Ovary (tissue), 9 donors: ENCODE results near the gene RBBP6. TPM values are rescaled to one million over a fixed set of nuclear protein-coding genes. Genes with fewer than 3 reads are reported as not detected.

Experiments
- DNase-seq, 5 donors: peaks; one replicate each; pipeline ENCODE4 v3.0.0-alpha.2; 2019 to 2020
- H3K27ac ChIP-seq, 2 donors: fragments of 200-600 bp; one replicate each; pipeline versions ENCODE4 v1.5.1 to v1.8.0; 2019 to 2022
- H3K27me3 ChIP-seq: fragments of 200-600 bp; one replicate; pipeline ENCODE4 v1.8.0; 2022
- H3K36me3 ChIP-seq: fragments of 200-600 bp; sonication (generic); one replicate; pipeline ENCODE4 v1.5.1; 2019
- H3K4me1 ChIP-seq: one replicate; pipeline ENCODE4 v1.8.1; 2013; ENCODE audit warnings: mild to moderate bottlenecking, moderate library complexity; ENCODE audit not compliant: insufficient read depth
- H3K4me3 ChIP-seq: fragments of 200-600 bp; sonication (generic); one replicate; pipeline ENCODE4 v1.5.1; 2017
- H3K9me3 ChIP-seq, 2 donors: fragments of 200-600 bp in 1 of 2; sonication (generic) in 1 of 2; one replicate each; pipeline versions ENCODE4 v1.5.1 to v1.8.1; 2013 to 2019; ENCODE audit warnings: mild to moderate bottlenecking in 1 of 2, moderate library complexity in 1 of 2
- CTCF ChIP-seq, 3 donors: fragments of 450-650 bp in 2 of 3; fragments of 200-600 bp in 1 of 3; IDR thresholded peaks; one replicate each; pipeline versions ENCODE4 v1.5.1 to v1.8.0; 2016 to 2022; ENCODE audit warnings: antibody characterized with exemption in 3 of 3, mild to moderate bottlenecking in 1 of 3
- EP300 ChIP-seq: sonication (generic); formaldehyde crosslinking; IDR thresholded peaks from one replicate; pipeline ENCODE4 v1.6.1; 2017; ENCODE audit warnings: antibody characterized with exemption
- POLR2A ChIP-seq: fragments of 450-650 bp; IDR thresholded peaks from one replicate; pipeline ENCODE4 v1.6.1; 2017; ENCODE audit warnings: antibody characterized with exemption, mild to moderate bottlenecking, moderate library complexity
- whole genome bisulfite sequencing, 3 donors: extraction: QIAGEN DNeasy Blood & Tissue Kit in 1 of 3; methylation state at CpG; one replicate each; pipeline versions ENCODE4 v1.1.5 to v1.1.7; 2013 to 2017; 5-methylcytosine and 5-hydroxymethylcytosine counted together
- intact Hi-C, 4 donors: fragments of 100-400 bp; cut with DNase I; formaldehyde crosslinking; loops; one replicate each; pipeline versions ENCODE4 v1.11.0 to v1.15.1; 2022 to 2023
- polyA plus RNA-seq, 2 donors: library from polyadenylated mRNA; stranded (reverse); fragments of 200-250 nt in 1 of 2; fragments of 350-450 nt in 1 of 2; fragmentation: Illumina TruSeq in 1 of 2; extraction: RNeasy Lipid Tissue Mini Kit (QIAGEN cat#74804) in 1 of 2; gene quantifications; one replicate each; pipeline ENCODE4 v1.2.3, GENCODE V29; 2013 to 2014
- total RNA-seq, 7 donors: library from RNA; depleted of rRNA in 2 of 7; stranded (reverse); fragments of >200 nt in 2 of 7; fragmentation: NEBNext Ultra II Directional in 3 of 7; extraction: Animal tissue kit (Norgen Biotek cat#: 25700) in 3 of 7; gene quantifications; one replicate each; pipeline versions ENCODE4 v1.1.0 to v1.2.4, GENCODE V29; 2016 to 2023
- donor health status: DM: no; HTN: no; CAD: no; lungs with moderate emphysema.
- donor health status: DM: no; HTN: no; CAD: no.
- donor health status: Bipolar disorder and iron deficiency.
- donor health status: DM: yes; HTN: yes; CAD: no.
- donor health status: DM: no; HTN: no; CAD: no.
- donor health status: DM: yes; HTN: yes; CAD: no.

Gene RBBP6
- total and polyA plus RNA-seq, 9 donors, result 35.9 to 112 (median 65.4) TPM

- DNase-seq, result no peak
- intact Hi-C loops, result no loop called here
- Histone ChIP-seq H3K27me3 (no peaks in the 10 kb centered on the region), H3K4me1 (no peaks in the 10 kb centered on the region), H3K9me3 (no peaks in the 10 kb centered on the region), H3K4me3 (no peak overlapping the region), H3K36me3 (no peaks in the 10 kb centered on the region), H3K27ac (no peak overlapping the region)
- no peak for TF ChIP-seq CTCF (IDR thresholded peaks at IDR 0.05)
- no peak for TF ChIP-seq POLR2A
- no peak for TF ChIP-seq EP300
- WGBS, 3 donors, result 74 to 84% (median 84%) methylated on average over 3 of the region's 3 CpGs
Observed at GRCh38 chr16:24520983-24521382, 18.4 kb upstream of the RBBP6 start.

GRCh38 chr16:24522751-24523150 is 16.6 kb upstream of the RBBP6 start:
- Histone ChIP-seq H3K36me3 (no peaks in the 10 kb centered on the region), H3K9me3 (no peaks in the 10 kb centered on the region), H3K4me1 (peaks cover 3% of the 10 kb centered on the region), H3K27me3 (no peaks in the 10 kb centered on the region), H3K4me3 (no peak overlapping the region), H3K27ac (no peak overlapping the region)
- WGBS, 3 donors, result 85 to 86% (median 85%) methylated on average over 13 of the region's 13 CpGs
- no peak for TF ChIP-seq POLR2A
- no peak for TF ChIP-seq CTCF (IDR thresholded peaks at IDR 0.05)
- no peak for TF ChIP-seq EP300
- DNase-seq, result no peak
- intact Hi-C loops, result no loop called here

GRCh38 chr16:24523569-24523968 is 15.8 kb upstream of the RBBP6 start:
- intact Hi-C loops, result no loop called here
- H3K27me3 ChIP-seq, result no peaks in the 10 kb centered on the region
- no peak for DNase-seq
- H3K9me3 ChIP-seq, result no peaks in the 10 kb centered on the region
- no peak overlapping the region for H3K4me3 ChIP-seq
- H3K36me3 ChIP-seq, result no peaks in the 10 kb centered on the region
- H3K27ac ChIP-seq, result no peak overlapping the region
- 55 to 74% (median 71%) methylated on average over 8 of the region's 8 CpGs for WGBS, 3 donors
- peaks cover 3% of the 10 kb centered on the region for H3K4me1 ChIP-seq
- no peak for TF ChIP-seq EP300
- no peak for TF ChIP-seq CTCF (IDR thresholded peaks at IDR 0.05)
- TF ChIP-seq POLR2A, result no peak

- Histone ChIP-seq H3K9me3 (no peaks in the 10 kb centered on the region), H3K27me3 (no peaks in the 10 kb centered on the region), H3K27ac (no peak overlapping the region), H3K4me1 (peaks cover 3% of the 10 kb centered on the region), H3K4me3 (no peak overlapping the region), H3K36me3 (no peaks in the 10 kb centered on the region)
- 48 to 53% (median 49%) methylated on average over 4 of the region's 4 CpGs for WGBS, 3 donors
- TF ChIP-seq EP300, result no peak
- no peak for TF ChIP-seq CTCF (IDR thresholded peaks at IDR 0.05)
- no peak for TF ChIP-seq POLR2A
- DNase-seq, result no peak
- intact Hi-C loops, result no loop called here
Observed at GRCh38 chr16:24524855-24525677, 14.3 kb upstream of the RBBP6 start.
